Lower leg skin (tissue), 4 donors: Measurements from ENCODE around the gene ASS1. TPM values are rescaled to one million over a fixed set of nuclear protein-coding genes. Genes with fewer than 3 reads are reported as not detected.

Experiments used
- DNase-seq, 2 donors: peaks; one replicate each; pipeline ENCODE4 v3.0.0-alpha.2; 2019; ENCODE audit warnings: low spot score in 2 of 2
- H3K4me3 ChIP-seq: fragments of 200-600 bp; sonication (generic); 2 replicates; pipeline ENCODE4 v1.5.1; 2017; ENCODE audit warnings: mild to moderate bottlenecking, low read depth; ENCODE audit not compliant: poor library complexity, severe bottlenecking
- POLR2A ChIP-seq, 2 donors: fragments of 450-650 bp; IDR thresholded peaks; one replicate each; pipeline ENCODE4 v1.6.1; 2016 to 2017; ENCODE audit warnings: antibody characterized with exemption in 2 of 2, mild to moderate bottlenecking in 1 of 2, moderate library complexity in 1 of 2
- WGBS, 2 donors: methylation state at CpG; one replicate each; pipeline ENCODE4 v1.1.5; 2018; 5-methylcytosine and 5-hydroxymethylcytosine counted together
- intact Hi-C: fragments of 100-400 bp; cut with DNase I; formaldehyde crosslinking; loops from one replicate; pipeline ENCODE4 v1.15.0; 2023; ENCODE audit warnings: low total_unique reads
- total RNA-seq, 4 donors: library from RNA; depleted of rRNA; stranded (reverse); fragments of >200 nt; gene quantifications; one replicate each; pipeline ENCODE4 v1.1.0, GENCODE V29; 2016
- TF ChIP-seq, protein P1 (sequence below), 3 donors: fragments of 450-650 bp; IDR thresholded peaks; one replicate each; pipeline ENCODE4 v1.5.1; 2016; ENCODE audit warnings: antibody characterized with exemption in 3 of 3, mild to moderate bottlenecking in 3 of 3, moderate library complexity in 2 of 3

Gene ASS1
- total RNA-seq: 100 to 1,000 TPM in 3 of 4 donors, 10 to 100 TPM in 1; 98.7 to 104 (median 103) TPM

DNA sequence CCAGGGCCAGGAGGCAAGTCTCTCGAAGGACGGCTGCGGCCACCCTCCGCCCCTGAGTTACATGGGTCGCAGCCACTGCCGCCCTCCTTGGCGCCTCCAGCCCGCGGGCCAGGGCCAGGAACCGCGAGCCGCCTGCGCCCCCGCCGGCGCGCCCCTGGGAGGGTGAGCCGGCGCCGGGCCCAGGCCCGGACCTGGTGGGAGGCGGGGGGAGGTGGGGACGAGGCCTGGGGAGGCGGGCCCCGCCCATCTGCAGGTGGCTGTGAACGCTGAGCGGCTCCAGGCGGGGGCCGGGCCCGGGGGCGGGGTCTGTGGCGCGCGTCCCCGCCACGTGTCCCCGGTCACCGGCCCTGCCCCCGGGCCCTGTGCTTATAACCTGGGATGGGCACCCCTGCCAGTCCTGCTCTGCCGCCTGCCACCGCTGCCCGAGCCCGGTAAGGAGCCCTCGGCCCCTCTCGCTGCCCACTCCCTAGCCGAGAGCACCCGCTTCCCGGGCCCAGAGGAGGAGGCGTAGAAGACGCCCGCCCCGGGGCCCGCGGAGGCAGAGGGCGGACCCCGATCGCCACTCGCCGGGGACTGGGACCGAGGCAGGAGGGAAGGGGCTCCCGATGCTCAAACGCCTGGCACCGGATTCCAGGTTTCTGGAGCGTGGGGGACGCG is at the start of gene ASS1:
Gene ASS1, plus strand, starts transcription at position 397 of the 657 bp plus-strand sequence. CDS start 7,268 bp downstream, outside the sequence.
- H3K4me3 ChIP-seq: peak within 1 kb of the TSS; percentile 37
- WGBS, 2 donors: 0% methylated on average over 21 of the region's 66 CpGs
- DNase-seq: peak in 1 of 2 donors; percentile 91
- intact Hi-C loops: no loop called here
- TF ChIP-seq, protein P1, sequence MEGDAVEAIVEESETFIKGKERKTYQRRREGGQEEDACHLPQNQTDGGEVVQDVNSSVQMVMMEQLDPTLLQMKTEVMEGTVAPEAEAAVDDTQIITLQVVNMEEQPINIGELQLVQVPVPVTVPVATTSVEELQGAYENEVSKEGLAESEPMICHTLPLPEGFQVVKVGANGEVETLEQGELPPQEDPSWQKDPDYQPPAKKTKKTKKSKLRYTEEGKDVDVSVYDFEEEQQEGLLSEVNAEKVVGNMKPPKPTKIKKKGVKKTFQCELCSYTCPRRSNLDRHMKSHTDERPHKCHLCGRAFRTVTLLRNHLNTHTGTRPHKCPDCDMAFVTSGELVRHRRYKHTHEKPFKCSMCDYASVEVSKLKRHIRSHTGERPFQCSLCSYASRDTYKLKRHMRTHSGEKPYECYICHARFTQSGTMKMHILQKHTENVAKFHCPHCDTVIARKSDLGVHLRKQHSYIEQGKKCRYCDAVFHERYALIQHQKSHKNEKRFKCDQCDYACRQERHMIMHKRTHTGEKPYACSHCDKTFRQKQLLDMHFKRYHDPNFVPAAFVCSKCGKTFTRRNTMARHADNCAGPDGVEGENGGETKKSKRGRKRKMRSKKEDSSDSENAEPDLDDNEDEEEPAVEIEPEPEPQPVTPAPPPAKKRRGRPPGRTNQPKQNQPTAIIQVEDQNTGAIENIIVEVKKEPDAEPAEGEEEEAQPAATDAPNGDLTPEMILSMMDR (IDR thresholded peaks at IDR 0.05): no peak
- no peak for TF ChIP-seq POLR2A (IDR thresholded peaks at IDR 0.05)

DNA sequence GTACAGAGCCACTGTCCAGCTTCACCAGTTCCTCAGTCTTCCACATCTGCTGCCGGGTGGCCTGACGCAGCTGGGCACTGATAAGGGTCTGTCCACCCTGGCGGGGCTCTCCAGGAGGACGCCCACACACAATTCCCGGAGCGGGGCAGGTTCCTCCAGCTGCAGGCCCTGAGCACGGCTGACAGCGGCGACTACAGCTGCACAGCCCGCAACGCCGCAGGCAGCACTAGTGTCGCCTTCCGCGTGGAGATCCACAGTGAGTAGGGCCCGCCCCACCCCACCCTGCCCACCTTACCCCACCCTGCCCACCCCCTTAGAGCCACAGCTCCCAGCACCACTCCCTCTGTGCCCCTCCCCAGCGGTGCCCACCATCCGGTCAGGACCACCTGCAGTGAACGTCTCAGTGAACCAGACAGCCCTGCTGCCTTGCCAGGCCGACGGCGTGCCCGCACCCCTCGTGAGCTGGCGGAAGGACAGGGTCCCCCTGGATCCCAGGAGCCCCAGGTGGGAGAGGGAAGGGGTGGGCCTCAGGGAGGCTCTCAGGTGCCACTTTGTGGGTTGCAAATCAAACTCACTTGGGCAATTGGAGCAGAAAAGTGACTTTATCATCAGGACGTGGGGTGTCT is 48.8 kb upstream of the ASS1 start:
- no peak for DNase-seq
- WGBS, 2 donors: 88 to 91% methylated on average over 19 to 22 of the region's 26 CpGs
- intact Hi-C loops: no loop called here
- TF ChIP-seq, protein P1 (IDR thresholded peaks at IDR 0.05): no peak
- TF ChIP-seq POLR2A (IDR thresholded peaks at IDR 0.05): no peak
- H3K4me3 ChIP-seq: no peak overlapping the region

DNA sequence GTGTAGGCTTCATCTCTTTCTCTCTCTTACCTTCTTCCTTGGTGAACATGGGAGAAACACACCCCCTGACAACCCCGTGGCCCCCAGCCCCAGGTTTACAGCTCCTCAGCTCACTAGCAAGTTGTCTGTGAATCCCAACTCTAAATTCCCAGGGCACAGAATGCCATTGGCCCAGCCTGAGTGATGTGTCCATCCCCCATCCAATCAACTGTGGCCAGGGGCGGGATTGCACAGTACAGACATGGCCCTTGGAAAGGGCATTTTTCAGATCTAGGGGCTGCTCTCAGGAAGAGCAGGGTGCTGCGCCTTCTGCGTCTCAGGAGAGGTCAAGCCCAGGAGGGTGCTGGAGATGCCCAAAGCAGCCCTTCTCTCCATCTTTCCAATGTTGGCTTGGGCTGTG is 48.2 kb upstream of the ASS1 start:
- TF ChIP-seq, protein P1 (IDR thresholded peaks at IDR 0.05): no peak
- TF ChIP-seq POLR2A (IDR thresholded peaks at IDR 0.05): no peak
- intact Hi-C loops: no loop called here
- WGBS, 2 donors: 93 to 98% methylated on average over 4 of the region's 4 CpGs
- H3K4me3 ChIP-seq: no peak overlapping the region
- DNase-seq: no peak

DNA sequence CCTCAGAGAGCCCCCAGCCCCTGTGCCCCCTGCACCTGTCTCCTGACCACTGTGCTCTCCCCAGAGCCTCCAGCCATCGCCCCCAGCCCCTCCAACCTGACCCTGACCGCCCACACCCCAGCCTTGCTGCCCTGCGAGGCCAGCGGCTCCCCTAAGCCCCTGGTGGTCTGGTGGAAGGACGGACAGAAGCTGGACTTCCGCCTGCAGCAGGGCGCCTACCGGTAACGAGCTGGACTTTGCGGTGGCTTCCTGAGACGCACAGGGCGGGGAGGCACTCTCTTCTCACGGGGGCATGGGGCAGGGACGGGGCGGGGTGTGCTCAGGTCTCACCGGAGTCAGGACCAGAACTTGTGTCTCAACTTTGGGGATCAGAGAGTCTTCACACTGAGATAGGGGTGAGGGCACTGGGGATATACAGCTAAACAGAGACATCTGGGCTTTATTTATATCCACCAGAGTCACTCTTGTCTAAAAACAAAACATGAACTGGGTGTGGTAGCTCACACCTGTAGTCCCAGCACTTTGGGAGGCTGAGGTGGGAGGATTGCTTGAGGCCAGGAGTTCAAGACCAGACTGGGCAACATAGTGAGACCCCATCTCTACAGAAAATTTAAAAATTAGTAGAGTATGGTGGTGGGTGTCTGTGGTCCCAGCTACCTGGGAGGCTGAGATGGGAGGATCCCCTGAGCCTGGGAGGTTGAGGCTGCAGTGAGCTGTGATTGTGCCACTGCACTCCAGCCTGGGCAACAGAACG is 46.1 kb upstream of the ASS1 start:
- DNase-seq: no peak
- H3K4me3 ChIP-seq: no peak overlapping the region
- WGBS, 2 donors: 79 to 88% methylated on average over 9 to 17 of the region's 17 CpGs
- intact Hi-C loops: no loop called here
- TF ChIP-seq POLR2A (IDR thresholded peaks at IDR 0.05): no peak
- TF ChIP-seq, protein P1 (IDR thresholded peaks at IDR 0.05): no peak

DNA sequence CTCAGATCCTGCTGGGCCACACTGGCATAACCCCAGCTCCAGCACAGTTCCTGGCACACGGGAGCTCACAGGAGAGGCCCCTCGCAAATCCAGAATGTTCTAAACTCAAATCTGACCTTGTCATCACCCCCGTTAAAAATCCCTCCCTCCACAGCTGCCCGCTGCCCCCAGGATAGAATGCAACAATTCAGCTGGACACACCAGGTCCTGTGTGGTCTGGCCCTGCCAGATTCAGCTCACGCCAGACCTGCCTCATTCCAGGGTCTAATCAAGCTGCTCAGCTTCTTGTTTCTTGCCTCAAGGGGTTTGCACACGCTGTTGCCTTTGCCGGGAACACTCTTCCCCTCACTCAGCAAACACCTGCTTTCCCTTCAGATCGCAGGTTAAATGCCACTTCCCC is 45.0 kb upstream of the ASS1 start:
- no peak overlapping the region for H3K4me3 ChIP-seq
- intact Hi-C loops: no loop called here
- TF ChIP-seq, protein P1 (IDR thresholded peaks at IDR 0.05): no peak
- no peak for TF ChIP-seq POLR2A (IDR thresholded peaks at IDR 0.05)
- WGBS, 2 donors: 52 to 69% methylated on average over 8 of the region's 8 CpGs
- DNase-seq: no peak
